HepG2 (cell line): ENCODE results near the gene DIS3L2. TPM values are rescaled to one million over a fixed set of nuclear protein-coding genes. Genes with fewer than 3 reads are reported as not detected.
A peak's percentile ranks its signal among the peaks of the same experiment; 100 is the strongest.

Experiments used
- ESRRA ChIP-seq: sonication (generic); formaldehyde crosslinking; IDR thresholded peaks from 2 replicates; pipeline ENCODE4 v1.5.1; 2020; ENCODE audit warnings: mild to moderate bottlenecking, low read depth, missing genetic modification reagents
- HCFC1 ChIP-seq: fragments of 150-350 bp; IDR thresholded peaks from 2 replicates; pipeline ENCODE4 v1.6.1; 2014; ENCODE audit warnings: low read depth, low read length
- HNRNPUL1 ChIP-seq: fragments of 200-400 bp; formaldehyde crosslinking; IDR thresholded peaks from 2 replicates; pipeline ENCODE4 v1.6.1; 2017; ENCODE audit warnings: low read depth, mild to moderate bottlenecking, low read length, moderate library complexity
- KDM3A ChIP-seq: IDR thresholded peaks from 2 replicates; pipeline ENCODE4 v1.6.1; 2018; ENCODE audit warnings: low read depth, missing compliant biosample characterization
- MYC ChIP-seq: sonication (generic); formaldehyde crosslinking; IDR thresholded peaks from 2 replicates; pipeline ENCODE4 v1.9.0; 2021; ENCODE audit warnings: missing genetic modification reagents, borderline replicate concordance
- NCOR1 ChIP-seq: fragments of 200-600 bp; sonication (generic); IDR thresholded peaks from 2 replicates; pipeline ENCODE4 v1.7.0; 2017; ENCODE audit warnings: antibody characterized with exemption, low read length, borderline replicate concordance
- PHB2 ChIP-seq: fragments of 450-650 bp; IDR thresholded peaks from 2 replicates; pipeline ENCODE4 v1.6.1; 2018; ENCODE audit not compliant: partially characterized antibody
- SIX4 ChIP-seq: sonication (generic); formaldehyde crosslinking; IDR thresholded peaks from 2 replicates; pipeline ENCODE4 v1.4.0; 2020; ENCODE audit warnings: missing genetic modification reagents
- SYNCRIP ChIP-seq: fragments of 200-400 bp; formaldehyde crosslinking; IDR thresholded peaks from 2 replicates; pipeline ENCODE4 v1.6.1; 2018; ENCODE audit warnings: mild to moderate bottlenecking, low read depth, low read length; ENCODE audit not compliant: insufficient read depth
- TARDBP ChIP-seq: sonication (generic); formaldehyde crosslinking; IDR thresholded peaks from 2 replicates; pipeline ENCODE4 v1.8.0; 2022; ENCODE audit warnings: mild to moderate bottlenecking, missing genetic modification reagents
- ZFP36L2 ChIP-seq: sonication (generic); formaldehyde crosslinking; IDR thresholded peaks from 2 replicates; pipeline ENCODE4 v1.4.0; 2020; ENCODE audit warnings: missing genetic modification reagents
- ZNF232 ChIP-seq: sonication (generic); formaldehyde crosslinking; IDR thresholded peaks from 2 replicates; pipeline ENCODE4 v1.4.0; 2020; ENCODE audit warnings: missing genetic modification reagents, borderline replicate concordance
- ZNF317 ChIP-seq: sonication (generic); formaldehyde crosslinking; IDR thresholded peaks from 2 replicates; pipeline ENCODE4 v1.5.0; 2020; ENCODE audit warnings: mild to moderate bottlenecking, missing genetic modification reagents
- ZNF460 ChIP-seq: sonication (generic); formaldehyde crosslinking; IDR thresholded peaks from 2 replicates; pipeline ENCODE4 v1.5.1; 2020; ENCODE audit warnings: missing genetic modification reagents, mild to moderate bottlenecking, borderline replicate concordance
- ZNF549 ChIP-seq: sonication (generic); formaldehyde crosslinking; IDR thresholded peaks from 2 replicates; pipeline ENCODE4 v1.5.0; 2020; ENCODE audit warnings: missing genetic modification reagents
- ZNF75D ChIP-seq: sonication (generic); formaldehyde crosslinking; IDR thresholded peaks from 2 replicates; pipeline ENCODE4 v1.8.1; 2023; ENCODE audit warnings: missing genetic modification reagents, mild to moderate bottlenecking, borderline replicate concordance
- ZNF878 ChIP-seq: sonication (generic); formaldehyde crosslinking; IDR thresholded peaks from 2 replicates; pipeline ENCODE4 v1.8.1; 2023; ENCODE audit warnings: mild to moderate bottlenecking, missing genetic modification reagents, moderate library complexity
- polyA plus RNA-seq, 8 experiments: library from polyadenylated mRNA; depleted of rRNA in 3 of 8; stranded (reverse) in 7 of 8; unstranded in 1 of 8; fragments of >200 nt; fragmentation: Illumina TruSeq in 4 of 8; extraction: Trizol in 4 of 8; gene quantifications; 2 replicates each; pipeline versions ENCODE4 v1.2.1 to v1.2.3, GENCODE V29; 2011 to 2016; ENCODE audit warnings: low read depth in 4 of 8, missing spikeins in 1 of 8, mixed read lengths in 1 of 8; ENCODE audit not compliant: insufficient read depth in 1 of 8
- total RNA-seq, 5 experiments: library from RNA; depleted of rRNA; stranded (reverse); fragments of >200 nt; fragmentation: Illumina TruSeq; extraction: Trizol; gene quantifications; 2 replicates each; pipeline ENCODE4 v1.2.3, GENCODE V29; 2016; ENCODE audit warnings: low read depth in 1 of 5
- TF ChIP-seq, protein P1 (sequence below): sonication (generic); formaldehyde crosslinking; conservative IDR thresholded peaks from 2 replicates; pipeline ENCODE4 v1.8.0; 2022; ENCODE audit warnings: missing genetic modification reagents
- TF ChIP-seq, protein P2 (sequence below): sonication (generic); formaldehyde crosslinking; IDR thresholded peaks from 2 replicates; pipeline ENCODE4 v1.5.0; 2020; ENCODE audit warnings: mild to moderate bottlenecking, missing genetic modification reagents
- TF ChIP-seq, protein P3 (sequence below): sonication (generic); formaldehyde crosslinking; IDR thresholded peaks from 2 replicates; pipeline ENCODE4 v1.9.0; 2021; ENCODE audit warnings: missing genetic modification reagents, borderline replicate concordance
- TF ChIP-seq, protein P4 (sequence below): sonication (generic); formaldehyde crosslinking; conservative IDR thresholded peaks from 2 replicates; pipeline ENCODE4 v1.8.0; 2022; ENCODE audit warnings: low read depth, missing genetic modification reagents

Gene DIS3L2
- total and polyA plus RNA-seq, 2 of the 13 experiments (the other 11 are each of a cell fraction or from before 2014, with no cell fraction given) = 7.0 to 23.9 TPM

DNA sequence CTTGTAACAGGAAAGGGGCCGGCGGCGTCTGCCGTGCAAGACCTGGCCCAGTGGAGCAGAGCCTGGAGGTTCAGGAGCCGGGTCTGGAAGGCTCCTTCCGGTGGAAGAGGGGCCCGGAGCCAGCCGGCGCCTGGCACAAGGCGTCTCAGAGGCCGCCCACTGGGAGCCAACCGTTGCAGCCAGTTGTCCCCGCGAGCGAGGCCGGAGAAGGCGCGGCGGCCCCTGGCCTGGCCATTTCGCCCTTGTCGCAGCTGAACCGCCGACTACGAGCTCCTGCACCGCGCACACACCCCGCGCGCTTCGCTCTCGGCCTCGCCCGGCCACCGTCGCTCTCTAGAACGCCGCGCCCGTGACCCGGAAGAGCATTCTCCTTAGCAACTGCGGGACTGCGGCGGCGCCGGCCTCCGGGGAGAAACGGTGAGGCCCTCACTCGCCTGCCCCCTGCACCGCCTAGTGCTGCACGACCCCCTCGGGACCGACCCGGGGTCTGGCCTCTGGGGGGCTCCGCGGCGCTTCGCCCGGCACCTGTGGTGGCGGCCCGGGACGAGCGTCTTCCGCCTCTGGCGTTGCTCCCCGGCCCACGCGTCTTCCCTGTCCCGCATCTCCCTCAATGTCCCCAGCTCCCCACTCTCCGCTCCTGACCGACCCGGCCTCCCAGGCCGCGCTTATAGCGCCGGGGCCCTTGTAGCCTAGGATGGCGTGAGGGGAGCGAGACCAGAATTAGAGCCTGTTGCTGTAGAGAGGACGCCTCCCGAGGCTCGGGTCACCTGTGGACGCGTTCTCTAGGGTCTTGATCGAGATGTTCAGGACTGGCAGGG lies at the start of gene DIS3L2 (continued):
- TF ChIP-seq, protein P1, sequence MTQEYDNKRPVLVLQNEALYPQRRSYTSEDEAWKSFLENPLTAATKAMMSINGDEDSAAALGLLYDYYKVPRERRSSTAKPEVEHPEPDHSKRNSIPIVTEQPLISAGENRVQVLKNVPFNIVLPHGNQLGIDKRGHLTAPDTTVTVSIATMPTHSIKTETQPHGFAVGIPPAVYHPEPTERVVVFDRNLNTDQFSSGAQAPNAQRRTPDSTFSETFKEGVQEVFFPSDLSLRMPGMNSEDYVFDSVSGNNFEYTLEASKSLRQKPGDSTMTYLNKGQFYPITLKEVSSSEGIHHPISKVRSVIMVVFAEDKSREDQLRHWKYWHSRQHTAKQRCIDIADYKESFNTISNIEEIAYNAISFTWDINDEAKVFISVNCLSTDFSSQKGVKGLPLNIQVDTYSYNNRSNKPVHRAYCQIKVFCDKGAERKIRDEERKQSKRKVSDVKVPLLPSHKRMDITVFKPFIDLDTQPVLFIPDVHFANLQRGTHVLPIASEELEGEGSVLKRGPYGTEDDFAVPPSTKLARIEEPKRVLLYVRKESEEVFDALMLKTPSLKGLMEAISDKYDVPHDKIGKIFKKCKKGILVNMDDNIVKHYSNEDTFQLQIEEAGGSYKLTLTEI (CRISPR knock-in tag) = 0 out of 2 replicates have a peak, but pooled peaks have one; percentile 15
- TF ChIP-seq HCFC1 (peak; percentile 73), PHB2 (no peak), ZNF549 (CRISPR knock-in tag) (no peak), NCOR1 (no peak; the same call in 1 of the 2 replicates), ESRRA (CRISPR knock-in tag) (peak; percentile 82), ZNF460 (peak; percentile 59; the same call in 1 of the 2 replicates), MYC (CRISPR knock-in tag) (peak; percentile 95), SIX4 (peak; percentile 75; the same call in 1 of the 2 replicates), KDM3A (CRISPR knock-in tag) (peak; percentile 92), ZFP36L2 (CRISPR knock-in tag) (no peak), ZNF317 (CRISPR knock-in tag) (peak; percentile 81), HNRNPUL1 (peak; percentile 59; the same call in 1 of the 2 replicates), ZNF75D (no peak), SYNCRIP (no peak), ZNF878 (peak; percentile 95), TARDBP (CRISPR knock-in tag) (peak; percentile 86), ZNF232 (CRISPR knock-in tag) (peak; percentile 96)
- TF ChIP-seq, protein P2, sequence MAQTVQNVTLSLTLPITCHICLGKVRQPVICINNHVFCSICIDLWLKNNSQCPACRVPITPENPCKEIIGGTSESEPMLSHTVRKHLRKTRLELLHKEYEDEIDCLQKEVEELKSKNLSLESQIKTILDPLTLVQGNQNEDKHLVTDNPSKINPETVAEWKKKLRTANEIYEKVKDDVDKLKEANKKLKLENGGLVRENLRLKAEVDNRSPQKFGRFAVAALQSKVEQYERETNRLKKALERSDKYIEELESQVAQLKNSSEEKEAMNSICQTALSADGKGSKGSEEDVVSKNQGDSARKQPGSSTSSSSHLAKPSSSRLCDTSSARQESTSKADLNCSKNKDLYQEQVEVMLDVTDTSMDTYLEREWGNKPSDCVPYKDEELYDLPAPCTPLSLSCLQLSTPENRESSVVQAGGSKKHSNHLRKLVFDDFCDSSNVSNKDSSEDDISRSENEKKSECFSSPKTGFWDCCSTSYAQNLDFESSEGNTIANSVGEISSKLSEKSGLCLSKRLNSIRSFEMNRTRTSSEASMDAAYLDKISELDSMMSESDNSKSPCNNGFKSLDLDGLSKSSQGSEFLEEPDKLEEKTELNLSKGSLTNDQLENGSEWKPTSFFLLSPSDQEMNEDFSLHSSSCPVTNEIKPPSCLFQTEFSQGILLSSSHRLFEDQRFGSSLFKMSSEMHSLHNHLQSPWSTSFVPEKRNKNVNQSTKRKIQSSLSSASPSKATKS (CRISPR knock-in tag) = no peak
- TF ChIP-seq, protein P3, sequence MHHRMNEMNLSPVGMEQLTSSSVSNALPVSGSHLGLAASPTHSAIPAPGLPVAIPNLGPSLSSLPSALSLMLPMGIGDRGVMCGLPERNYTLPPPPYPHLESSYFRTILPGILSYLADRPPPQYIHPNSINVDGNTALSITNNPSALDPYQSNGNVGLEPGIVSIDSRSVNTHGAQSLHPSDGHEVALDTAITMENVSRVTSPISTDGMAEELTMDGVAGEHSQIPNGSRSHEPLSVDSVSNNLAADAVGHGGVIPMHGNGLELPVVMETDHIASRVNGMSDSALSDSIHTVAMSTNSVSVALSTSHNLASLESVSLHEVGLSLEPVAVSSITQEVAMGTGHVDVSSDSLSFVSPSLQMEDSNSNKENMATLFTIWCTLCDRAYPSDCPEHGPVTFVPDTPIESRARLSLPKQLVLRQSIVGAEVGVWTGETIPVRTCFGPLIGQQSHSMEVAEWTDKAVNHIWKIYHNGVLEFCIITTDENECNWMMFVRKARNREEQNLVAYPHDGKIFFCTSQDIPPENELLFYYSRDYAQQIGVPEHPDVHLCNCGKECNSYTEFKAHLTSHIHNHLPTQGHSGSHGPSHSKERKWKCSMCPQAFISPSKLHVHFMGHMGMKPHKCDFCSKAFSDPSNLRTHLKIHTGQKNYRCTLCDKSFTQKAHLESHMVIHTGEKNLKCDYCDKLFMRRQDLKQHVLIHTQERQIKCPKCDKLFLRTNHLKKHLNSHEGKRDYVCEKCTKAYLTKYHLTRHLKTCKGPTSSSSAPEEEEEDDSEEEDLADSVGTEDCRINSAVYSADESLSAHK = peak; percentile 16; the same call in 1 of the 2 replicates
- TF ChIP-seq, protein P4, sequence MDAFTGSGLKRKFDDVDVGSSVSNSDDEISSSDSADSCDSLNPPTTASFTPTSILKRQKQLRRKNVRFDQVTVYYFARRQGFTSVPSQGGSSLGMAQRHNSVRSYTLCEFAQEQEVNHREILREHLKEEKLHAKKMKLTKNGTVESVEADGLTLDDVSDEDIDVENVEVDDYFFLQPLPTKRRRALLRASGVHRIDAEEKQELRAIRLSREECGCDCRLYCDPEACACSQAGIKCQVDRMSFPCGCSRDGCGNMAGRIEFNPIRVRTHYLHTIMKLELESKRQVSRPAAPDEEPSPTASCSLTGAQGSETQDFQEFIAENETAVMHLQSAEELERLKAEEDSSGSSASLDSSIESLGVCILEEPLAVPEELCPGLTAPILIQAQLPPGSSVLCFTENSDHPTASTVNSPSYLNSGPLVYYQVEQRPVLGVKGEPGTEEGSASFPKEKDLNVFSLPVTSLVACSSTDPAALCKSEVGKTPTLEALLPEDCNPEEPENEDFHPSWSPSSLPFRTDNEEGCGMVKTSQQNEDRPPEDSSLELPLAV (CRISPR knock-in tag) = 0 out of 2 replicates have a peak, but pooled peaks have one; percentile 11
